Type B pancreatic cell (in vitro differentiated cells): ENCODE results near the gene CCDC106. TPM values are rescaled to one million over a fixed set of nuclear protein-coding genes. Genes with fewer than 3 reads are reported as not detected.

ENCODE experiments used
- DNase-seq: peaks from one replicate; pipeline ENCODE4 v3.0.0; 2021; ENCODE audit warnings: mixed read lengths; ENCODE audit not compliant: unreplicated experiment; ENCODE audit errors: extremely low spot score
- H3K27ac Mint-ChIP-seq: 2 replicates; pipeline ENCODE4 v1.8.0; 2021; ENCODE audit warnings: mild to moderate bottlenecking, mixed read lengths
- H3K27me3 Mint-ChIP-seq: 2 replicates; pipeline ENCODE4 v1.8.0; 2021; ENCODE audit warnings: mixed read lengths
- H3K36me3 Mint-ChIP-seq: 2 replicates; pipeline ENCODE4 v1.8.0; 2021; ENCODE audit warnings: mixed read lengths
- H3K4me1 Mint-ChIP-seq: one replicate; pipeline ENCODE4 v1.8.0; 2021; ENCODE audit warnings: mixed read lengths; ENCODE audit not compliant: unreplicated experiment
- H3K4me3 Mint-ChIP-seq: 2 replicates; pipeline ENCODE4 v1.8.0; 2021; ENCODE audit warnings: mild to moderate bottlenecking, mixed read lengths
- H3K9me3 Mint-ChIP-seq: 2 replicates; pipeline ENCODE4 v1.8.0; 2021; ENCODE audit warnings: mixed read lengths
- CTCF ChIP-seq: fragments of 200-600 bp; sonication (generic); conservative IDR thresholded peaks from 2 replicates; pipeline ENCODE4 v1.5.0; 2021; ENCODE audit warnings: antibody characterized with exemption, mild to moderate bottlenecking
- total RNA-seq: library from RNA; stranded (reverse); gene quantifications from 2 replicates; pipeline ENCODE4 v1.2.1, GENCODE V29; 2021; ENCODE audit warnings: low replicate concordance

The CCDC106 gene
- total RNA-seq, 1 donor from 2014 or later, result 18.1 TPM

- Mint-ChIP-seq H3K27me3 (no peaks in the 10 kb centered on the region), H3K4me1 (no peaks in the 10 kb centered on the region), H3K4me3 (no peak overlapping the region), H3K27ac (no peak overlapping the region), H3K9me3 (no peaks in the 10 kb centered on the region), H3K36me3 (peaks cover 14% of the 10 kb centered on the region)
- TF ChIP-seq CTCF, result no peak
- DNase-seq, result no peak
Observed at GRCh38 chr19:55616395-55616875, 31.6 kb upstream of the CCDC106 start.

GRCh38 chr19:55617426-55617825, 30.6 kb upstream of the CCDC106 start:
- no peak for DNase-seq
- Mint-ChIP-seq H3K27me3 (no peaks in the 10 kb centered on the region), H3K9me3 (no peaks in the 10 kb centered on the region), H3K27ac (no peak overlapping the region), H3K4me1 (no peaks in the 10 kb centered on the region), H3K4me3 (no peak overlapping the region), H3K36me3 (peaks cover 14% of the 10 kb centered on the region)
- TF ChIP-seq CTCF, result no peak

- Mint-ChIP-seq H3K27ac (no peak overlapping the region), H3K4me3 (no peak overlapping the region), H3K36me3 (peaks cover 8% of the 10 kb centered on the region), H3K4me1 (peaks cover 1% of the 10 kb centered on the region), H3K27me3 (no peaks in the 10 kb centered on the region), H3K9me3 (no peaks in the 10 kb centered on the region)
- DNase-seq, result no peak
- TF ChIP-seq CTCF, result no peak
Observed at GRCh38 chr19:55618426-55618825, 29.6 kb upstream of the CCDC106 start.

GRCh38 chr19:55619286-55619685, 28.7 kb upstream of the CCDC106 start:
- no peaks in the 10 kb centered on the region for H3K27me3 Mint-ChIP-seq
- no peak for TF ChIP-seq CTCF
- no peak overlapping the region for H3K4me3 Mint-ChIP-seq

GRCh38 chr19:55620410-55621204, 27.4 kb upstream of the CCDC106 start:
- H3K4me1 Mint-ChIP-seq, result peaks cover 14% of the 10 kb centered on the region
- H3K4me3 Mint-ChIP-seq, result no peak overlapping the region
- no peak for TF ChIP-seq CTCF
- no peak overlapping the region for H3K27ac Mint-ChIP-seq
- no peaks in the 10 kb centered on the region for H3K9me3 Mint-ChIP-seq
- peaks cover 8% of the 10 kb centered on the region for H3K36me3 Mint-ChIP-seq
- no peaks in the 10 kb centered on the region for H3K27me3 Mint-ChIP-seq
- no peak for DNase-seq

More at GRCh38 chr19:55619286-55619685, 28.7 kb upstream of the CCDC106 start:
- Mint-ChIP-seq H3K9me3 (no peaks in the 10 kb centered on the region), H3K4me1 (peaks cover 9% of the 10 kb centered on the region), H3K27ac (no peak overlapping the region), H3K36me3 (peaks cover 8% of the 10 kb centered on the region)
- no peak for DNase-seq
